Cardiac ventricle fibroblast (primary cell): ENCODE results near the gene IQSEC2. TPM values are rescaled to one million over a fixed set of nuclear protein-coding genes. Genes with fewer than 3 reads are reported as not detected.

Experiments
- total RNA-seq: library from RNA; depleted of rRNA; stranded (reverse); fragments of >200 nt; gene quantifications from 2 replicates; pipeline ENCODE4 v1.2.3, GENCODE V29; 2015

IQSEC2 gene
- 4.4 and 14.4 TPM in 2 replicates for total RNA-seq

GRCh38 chrX:53281321-53281822, at the start of gene IQSEC2:
Gene IQSEC2 (minus strand): TSS chrX:53281584.

GRCh38 chrX:53224860-53225797, 56.3 kb downstream of the IQSEC2 start, which contains the start of gene KDM5C:
Gene KDM5C (minus strand): TSS chrX:53225207. CDS start chrX:53224889, 318 bp downstream.

Other genes with a start within 250 kb of the IQSEC2 start
- 1.7 and 2.6 TPM in 2 replicates for gene GPR173, start 232.8 kb downstream of the IQSEC2 start, total RNA-seq
- 14.5 and 15.4 TPM in 2 replicates for gene TSPYL2, start 199.2 kb downstream of the IQSEC2 start, total RNA-seq
- gene KANTR, start 187.4 kb downstream of the IQSEC2 start, total RNA-seq: 4.8 and 6.9 TPM in 2 replicates
- gene KDM5C, start 56.4 kb downstream of the IQSEC2 start, total RNA-seq: 34.7 and 62.9 TPM in 2 replicates
- 12.0 and 15.9 TPM in 2 replicates for gene SMC1A, start 141.1 kb upstream of the IQSEC2 start, total RNA-seq
- 0.19 and 0.64 TPM in 2 replicates for gene RIBC1, start 141.3 kb upstream of the IQSEC2 start, total RNA-seq
- 64.0 and 82.2 TPM in 2 replicates for gene HSD17B10, start 152.8 kb upstream of the IQSEC2 start, total RNA-seq